CD4-positive, alpha-beta T cell treated with Interleukin-4 for 1 hour (primary cell): ENCODE data around the gene NUDC.
"Not testable (repeated sequence)": the region's sequence is repeated elsewhere in the genome, so short reads cannot be mapped to it uniquely, and the experiment has no call there.

Experiments used
- DNase-seq, 2 donors: peaks; one replicate each; pipeline ENCODE4 v3.0.0-alpha.2; 2020 to 2022

The NUDC gene

DNA sequence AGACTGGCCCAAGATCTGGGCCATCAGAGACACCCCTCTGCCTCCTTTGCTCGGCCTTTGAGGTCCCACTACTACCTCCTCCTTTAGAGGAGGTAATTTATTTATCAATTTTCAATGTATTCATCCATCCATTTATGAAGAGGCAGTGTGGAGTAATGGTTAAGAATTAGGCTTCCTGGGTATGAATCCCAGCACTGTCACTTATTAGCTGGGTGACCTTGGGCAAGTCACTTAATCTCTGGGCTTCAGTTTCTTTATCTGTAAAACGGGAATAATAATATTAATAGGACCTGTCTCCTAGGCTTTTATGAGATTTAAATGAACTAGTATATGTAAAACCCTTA lies 9.4 kb upstream of the NUDC start:
- no peak for DNase-seq

- DNase-seq = no peak
Measured at GRCh38 chr1:26913389-26913753, 8.2 kb upstream of the NUDC start.

DNA sequence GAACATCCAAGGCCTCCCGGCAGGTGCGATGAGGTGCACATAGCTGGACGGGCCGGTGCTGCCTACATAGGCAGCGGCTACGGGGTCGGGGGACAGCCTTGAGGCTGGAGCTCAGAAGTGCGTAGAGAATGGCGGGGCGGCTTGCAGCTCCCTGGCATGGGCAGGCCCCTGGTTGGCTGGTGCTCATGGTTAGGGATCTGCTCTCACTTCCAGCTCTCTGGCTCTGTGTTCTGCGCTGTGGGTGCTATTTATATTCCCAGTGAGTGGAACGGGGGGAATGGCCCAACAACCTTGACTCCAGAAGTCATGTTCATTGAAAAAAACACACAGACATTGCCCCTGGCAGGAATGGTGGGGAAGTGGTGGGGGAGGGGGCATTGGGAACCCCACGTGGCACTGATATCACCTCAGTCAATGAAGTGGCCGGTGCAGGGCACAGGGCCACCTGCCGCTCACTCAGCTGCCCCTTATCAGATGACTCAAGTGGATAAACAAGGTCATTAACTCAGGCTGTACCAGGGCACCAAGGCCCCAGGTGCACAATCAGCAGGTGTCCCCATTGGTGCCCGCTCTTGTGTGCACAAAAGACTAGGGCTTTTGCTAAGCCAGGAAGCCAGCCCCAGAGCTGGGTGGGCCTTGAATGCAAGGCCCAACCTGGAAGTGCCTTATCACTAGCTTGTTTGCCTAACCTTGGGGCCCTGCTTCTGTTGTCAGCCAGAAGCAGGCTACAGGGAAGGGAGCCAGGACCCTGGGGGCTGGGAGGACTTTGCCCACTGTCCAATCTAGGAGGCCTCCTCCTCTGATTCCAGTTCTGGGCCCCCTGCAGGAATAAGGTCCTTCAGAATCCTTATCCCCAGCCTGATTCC lies 7.6 kb upstream of the NUDC start, which contains the start of gene NR0B2:
Gene NR0B2, minus strand, starts transcription at position 222 of the 866 bp plus-strand sequence. Its CDS starts 35 bp downstream, at position 187.
- DNase-seq = no peak

DNA sequence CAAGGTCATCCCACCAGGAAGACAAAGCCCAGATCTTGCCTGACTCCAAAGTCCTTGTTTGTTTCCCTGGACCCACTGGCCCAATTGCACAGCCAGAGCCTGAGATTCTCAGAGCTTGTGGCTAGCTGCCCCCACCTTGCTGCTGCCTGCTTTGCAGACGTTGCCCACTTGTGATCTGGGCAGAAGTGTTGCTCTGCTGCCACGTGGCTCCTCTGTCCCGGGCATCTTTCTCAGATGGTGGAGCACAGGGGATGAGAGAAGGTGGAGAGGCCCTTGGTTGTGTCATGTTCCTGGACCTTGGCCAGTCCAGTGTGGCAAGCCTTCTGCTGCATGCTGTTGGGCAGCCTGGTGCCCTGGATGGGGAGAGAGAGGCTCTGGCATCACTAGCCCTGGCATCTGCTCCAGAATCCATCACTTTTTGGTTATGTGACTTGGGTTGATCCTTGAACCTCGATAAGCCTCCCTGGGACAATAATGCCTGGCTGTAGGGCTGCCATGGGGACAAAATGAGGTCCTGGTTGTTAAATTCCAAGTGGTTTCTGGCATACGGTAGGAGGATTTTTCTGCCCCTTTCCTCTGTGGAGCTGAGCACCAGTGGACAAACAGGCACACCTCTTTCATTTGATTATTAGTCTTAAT lies 6.2 kb upstream of the NUDC start:
- DNase-seq = no peak

- DNase-seq = no peak
Measured at GRCh38 chr1:26921126-26921539, 410 bp upstream of the NUDC start.

DNA sequence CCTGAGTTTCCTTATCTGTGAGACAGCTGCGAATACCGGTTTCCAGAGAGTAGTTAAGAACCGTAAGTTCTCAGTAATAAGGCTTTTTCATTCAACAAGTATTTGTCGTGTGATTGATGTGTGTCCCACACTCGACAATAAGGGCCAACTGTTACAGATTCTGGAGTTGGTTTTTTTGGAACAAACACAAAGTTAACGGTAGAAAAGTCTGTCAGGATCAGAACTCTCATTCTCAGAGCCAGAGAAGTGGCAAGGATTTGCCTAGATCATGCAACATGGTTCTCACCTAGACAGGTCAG lies 837 bp downstream of the NUDC start:
- DNase-seq = peak in 1 of 2 donors; percentile 4

- no peak for DNase-seq
Measured at GRCh38 chr1:26922901-26923300, 1.4 kb downstream of the NUDC start.

GRCh38 chr1:26923711-26924110 lies 2.2 kb downstream of the NUDC start:
- no peak for DNase-seq

DNA sequence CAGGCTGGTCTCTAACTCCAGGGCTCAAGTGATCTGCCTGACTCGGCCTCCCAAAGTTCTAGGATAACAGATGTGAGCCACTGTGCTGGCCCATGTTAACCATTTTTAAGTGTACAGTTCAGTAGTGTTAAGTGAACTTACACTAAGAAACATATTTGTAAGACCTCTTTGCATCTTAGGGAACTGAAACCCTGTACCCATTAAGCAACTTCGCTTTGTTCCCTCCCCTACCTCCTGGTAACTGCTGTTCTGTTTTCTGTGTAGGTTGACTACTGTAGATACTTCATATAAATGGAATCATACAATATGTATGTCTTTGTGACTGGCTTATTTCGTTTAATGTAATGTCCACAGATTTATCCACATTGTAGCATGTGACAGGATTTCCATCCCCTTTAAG lies 11.0 kb downstream of the NUDC start:
- peak in 1 of 2 donors; percentile 25 for DNase-seq

DNA sequence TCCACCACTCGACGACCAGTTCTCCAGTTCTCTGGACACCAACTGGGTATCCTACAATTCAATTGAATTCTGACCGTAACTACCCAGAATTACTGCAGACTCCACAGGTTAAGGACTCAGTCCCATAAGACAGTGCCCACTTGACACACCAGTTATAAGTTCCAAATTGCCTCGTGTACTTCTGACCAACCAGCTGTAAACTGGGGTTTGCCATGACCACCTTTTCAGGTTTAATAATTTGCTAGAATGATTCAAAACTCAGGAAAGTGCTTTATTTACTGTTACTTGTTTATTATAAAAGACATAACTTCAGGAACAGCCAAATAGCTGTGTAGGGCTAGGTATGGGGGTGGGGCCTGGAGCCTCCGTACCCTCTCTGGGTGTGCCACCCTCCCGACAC lies 15.3 kb downstream of the NUDC start:
- no peak for DNase-seq

- DNase-seq = no peak
Measured at GRCh38 chr1:26938004-26938658, 16.6 kb downstream of the NUDC start.

DNA sequence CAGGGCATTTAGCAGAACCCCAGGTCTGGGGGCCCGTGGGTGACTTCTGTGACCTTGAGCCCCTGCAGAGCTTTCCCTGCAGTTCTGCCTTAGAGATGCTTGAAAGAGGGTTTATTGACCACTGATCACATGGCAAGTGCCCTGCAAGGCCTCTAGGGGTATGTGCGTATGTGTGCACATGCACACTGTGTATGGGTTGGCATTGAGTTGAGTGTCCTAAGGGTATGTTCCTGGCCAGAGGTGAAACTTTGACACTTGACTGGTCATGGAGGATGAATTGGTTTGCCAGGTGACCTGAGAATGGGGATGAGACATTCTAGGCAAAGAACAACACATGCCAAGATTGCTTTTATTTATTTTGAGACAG lies 17.1 kb downstream of the NUDC start:
- DNase-seq = no peak

DNA sequence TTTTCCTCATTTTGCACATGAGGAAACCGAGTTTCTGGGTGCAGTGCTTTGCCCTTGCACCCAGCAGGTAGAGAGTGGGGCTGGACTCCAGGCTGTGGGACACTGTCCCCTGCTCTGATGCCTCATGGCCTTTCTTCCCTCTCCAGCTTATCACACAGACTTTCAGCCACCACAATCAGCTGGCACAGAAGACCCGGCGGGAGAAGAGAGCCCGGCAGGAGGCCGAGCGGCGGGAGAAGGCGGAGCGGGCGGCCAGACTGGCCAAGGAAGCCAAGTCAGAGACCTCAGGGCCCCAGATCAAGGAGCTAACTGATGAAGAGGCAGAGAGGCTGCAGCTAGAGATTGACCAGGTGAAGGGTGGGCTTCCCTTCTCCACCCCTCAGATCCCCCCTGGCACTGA lies 19.8 kb downstream of the NUDC start:
- DNase-seq = no peak

DNA sequence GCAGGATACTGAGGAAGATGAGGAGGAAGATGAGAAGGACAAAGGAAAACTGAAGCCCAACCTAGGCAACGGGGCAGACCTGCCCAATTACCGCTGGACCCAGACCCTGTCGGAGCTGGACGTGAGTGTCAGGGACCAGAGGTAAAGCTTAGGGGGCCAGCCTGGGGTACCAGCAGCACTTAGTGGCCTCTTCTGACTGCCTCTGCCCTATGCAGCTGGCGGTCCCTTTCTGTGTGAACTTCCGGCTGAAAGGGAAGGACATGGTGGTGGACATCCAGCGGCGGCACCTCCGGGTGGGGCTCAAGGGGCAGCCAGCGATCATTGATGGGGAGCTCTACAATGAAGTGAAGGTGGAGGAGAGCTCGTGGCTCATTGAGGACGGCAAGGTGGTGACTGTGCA lies 21.1 kb downstream of the NUDC start:
- DNase-seq = no peak

DNA sequence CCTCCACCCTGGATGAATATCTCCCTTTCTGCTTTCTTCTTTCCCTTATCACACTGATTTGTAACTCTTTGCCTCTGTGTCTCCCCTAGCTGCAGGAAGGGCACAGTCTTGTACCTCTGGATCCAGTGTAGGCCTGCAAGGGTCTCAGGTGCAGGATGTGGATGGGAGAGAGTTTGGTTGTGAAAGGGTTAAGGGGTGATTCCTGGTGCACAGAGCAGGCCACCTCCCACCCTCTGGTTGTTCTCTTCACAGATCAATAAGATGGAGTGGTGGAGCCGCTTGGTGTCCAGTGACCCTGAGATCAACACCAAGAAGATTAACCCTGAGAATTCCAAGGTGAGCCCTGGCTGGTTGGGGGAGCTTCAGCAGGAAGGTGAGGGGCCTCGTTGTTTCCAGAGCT lies 23.6 kb downstream of the NUDC start:
- no peak for DNase-seq

- no peak for DNase-seq
Measured at GRCh38 chr1:26945728-26946127, 24.2 kb downstream of the NUDC start.

GRCh38 chr1:26946270-26946669 lies 24.7 kb downstream of the NUDC start:
- DNase-seq = no peak

- DNase-seq = not testable (repeated sequence)
Measured at GRCh38 chr1:26948725-26949057, 27.1 kb downstream of the NUDC start.

- no peak for DNase-seq
Measured at GRCh38 chr1:26949266-26949925, 27.9 kb downstream of the NUDC start.

GRCh38 chr1:26949926-26950319 lies 28.4 kb downstream of the NUDC start:
- no peak for DNase-seq

DNA sequence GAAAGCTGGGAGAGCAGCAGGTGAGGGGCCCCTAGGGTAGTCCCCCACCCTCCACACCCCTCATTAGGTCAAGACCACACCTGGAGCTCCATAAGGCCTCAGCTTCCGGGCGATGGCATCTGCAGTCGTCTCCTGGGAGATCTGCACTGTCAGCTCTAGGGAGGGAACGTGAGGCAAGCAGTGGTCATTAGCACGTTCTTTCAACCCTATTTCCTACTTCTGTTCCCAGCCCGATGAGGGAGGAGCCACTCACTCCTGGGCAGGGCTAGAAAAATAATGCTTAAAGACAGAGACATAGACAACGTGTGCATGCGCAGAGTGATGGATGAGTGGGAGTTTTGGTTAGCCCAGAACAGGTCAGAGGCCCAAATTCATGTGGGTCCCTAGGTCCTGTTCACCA lies 29.1 kb downstream of the NUDC start:
- DNase-seq = no peak

GRCh38 chr1:26951216-26951615 lies 29.7 kb downstream of the NUDC start:
- no peak for DNase-seq

- no peak for DNase-seq
Measured at GRCh38 chr1:26951821-26952497, 30.4 kb downstream of the NUDC start.
